H1 (cell line): ENCODE measurements around the gene NDUFB2. TPM values are rescaled to one million over a fixed set of nuclear protein-coding genes. Genes with fewer than 3 reads are reported as not detected.

Experiments used
- CTCF ChIA-PET: fragments of 300-600 bp; sonication (Branson Sonifier 250); formaldehyde crosslinking; loops from one replicate; lab custom pipeline; 2021; ENCODE audit not compliant: partially characterized antibody; lab: Charles Lee
- POLR2A ChIA-PET: fragments of 300-600 bp; sonication (Branson Sonifier 250); formaldehyde crosslinking; loops from one replicate; lab custom pipeline; 2021; ENCODE audit warnings: inconsistent platforms; ENCODE audit not compliant: partially characterized antibody; lab: Charles Lee
- DNase-seq, 2 experiments: peaks; one replicate each; pipeline versions ENCODE4 v3.0.0 to v3.0.0-alpha.2; 2010 to 2022; ENCODE audit warnings: low spot score in 2 of 2, low read depth in 1 of 2, mixed read lengths in 1 of 2
- FAIRE-seq: peaks from 2 replicates; lab custom pipeline; 2011; peaks lifted over from hg19 to GRCh38; lab: Jason Lieb, UNC
- H2AFZ ChIP-seq: 2 replicates; pipeline ENCODE4 v1.8.1; 2012; ENCODE audit warnings: low read length, inconsistent platforms
- H2AK5ac ChIP-seq: 2 replicates; pipeline ENCODE4 v1.6.1; 2013; ENCODE audit warnings: low read depth, low read length
- H2BK120ac ChIP-seq: replicated peaks from 2 replicates; pipeline ENCODE3; 2013; ENCODE audit warnings: low read depth, low read length, inconsistent platforms
- H2BK12ac ChIP-seq: 2 replicates; pipeline ENCODE4 v1.6.1; 2013; ENCODE audit warnings: low read depth, low read length
- H2BK15ac ChIP-seq: 2 replicates; pipeline ENCODE4 v1.6.1; 2013; ENCODE audit warnings: low read length
- H2BK20ac ChIP-seq: 2 replicates; pipeline ENCODE4 v1.6.1; 2013; ENCODE audit warnings: low read length
- H2BK5ac ChIP-seq: 2 replicates; pipeline ENCODE4 v1.6.1; 2013; ENCODE audit warnings: low read depth, low read length
- H3K14ac ChIP-seq: 2 replicates; pipeline ENCODE4 v1.6.1; 2013; ENCODE audit warnings: inconsistent platforms; ENCODE audit not compliant: insufficient read length
- H3K18ac ChIP-seq: 2 replicates; pipeline ENCODE4 v1.6.1; 2013; ENCODE audit warnings: low read length; ENCODE audit errors: extremely low read depth
- H3K23ac ChIP-seq: 2 replicates; pipeline ENCODE4 v1.6.1; 2013; ENCODE audit warnings: inconsistent platforms; ENCODE audit not compliant: insufficient read length
- H3K23me2 ChIP-seq: 2 replicates; pipeline ENCODE4 v1.6.1; 2013; ENCODE audit warnings: low read depth, low read length
- H3K27ac ChIP-seq: 2 replicates; pipeline ENCODE4 v1.6.1; 2011; ENCODE audit warnings: low read depth, low read length, inconsistent platforms
- H3K27me3 ChIP-seq, 4 experiments: replicated peaks in 1 of 4; 1 replicate in 1 of 4; 2 replicates in 3 of 4; pipeline versions ENCODE4 v1.6.1 to v1.8.1; 2011 to 2013; ENCODE audit warnings: low read length in 3 of 4, mild to moderate bottlenecking in 3 of 4, inconsistent platforms in 2 of 4, mixed read lengths in 2 of 4, moderate library complexity in 1 of 4; ENCODE audit not compliant: control insufficient read depth in 3 of 4, insufficient read depth in 3 of 4; ENCODE audit errors: extremely low read depth in 1 of 4
- H3K36me3 ChIP-seq, 4 experiments: 2 replicates each; pipeline versions ENCODE4 v1.6.1 to v1.8.1; 2011 to 2013; ENCODE audit warnings: mild to moderate bottlenecking in 4 of 4, low read length in 3 of 4, moderate library complexity in 2 of 4, control low read depth in 1 of 4, inconsistent platforms in 1 of 4; ENCODE audit not compliant: insufficient read depth in 4 of 4, control insufficient read depth in 2 of 4
- H3K4ac ChIP-seq: replicated peaks from 2 replicates; pipeline ENCODE3; 2013; ENCODE audit warnings: low read length, low read depth, mixed read lengths, inconsistent platforms; ENCODE audit not compliant: insufficient read length
- H3K4me1 ChIP-seq, 4 experiments: replicated peaks in 1 of 4; 1 replicate in 1 of 4; 2 replicates in 3 of 4; pipeline versions ENCODE4 v1.6.1 to v1.8.1; 2011 to 2013; ENCODE audit warnings: low read length in 3 of 4, inconsistent platforms in 2 of 4, mixed read lengths in 1 of 4; ENCODE audit not compliant: insufficient read depth in 4 of 4, control insufficient read depth in 3 of 4
- H3K4me2 ChIP-seq, 2 experiments: 2 replicates each; pipeline versions ENCODE4 v1.6.1 to v1.8.1; 2011 to 2013; ENCODE audit warnings: low read depth in 2 of 2, low read length in 2 of 2, control low read depth in 1 of 2, inconsistent platforms in 1 of 2, mild to moderate bottlenecking in 1 of 2; ENCODE audit not compliant: insufficient read depth in 1 of 2
- H3K4me3 ChIP-seq, 4 experiments: fragments of 200-600, 300-600 bp in 1 of 4; sonication (generic), shearing (Covaris generic), sonication (Bioruptor Twin) in 1 of 4; 2 replicates each; pipeline versions ENCODE4 v1.5.1 to v1.8.1; 2011 to 2016; ENCODE audit warnings: low read length in 4 of 4, low read depth in 3 of 4, control low read depth in 2 of 4, inconsistent platforms in 2 of 4, mild to moderate bottlenecking in 2 of 4, mixed read lengths in 1 of 4, moderate library complexity in 1 of 4; ENCODE audit not compliant: insufficient read depth in 2 of 4; ENCODE audit errors: extremely low read depth in 1 of 4
- H3K56ac ChIP-seq: replicated peaks from 2 replicates; pipeline ENCODE3; 2013; ENCODE audit warnings: low read depth, mild to moderate bottlenecking, mixed read lengths, low read length, inconsistent platforms; ENCODE audit not compliant: insufficient read length
- H3K79me1 ChIP-seq: 2 replicates; pipeline ENCODE4 v1.6.1; 2013; ENCODE audit warnings: low read depth, low read length, control low read depth
- H3K79me2 ChIP-seq, 2 experiments: 2 replicates each; pipeline versions ENCODE4 v1.6.1 to v1.8.1; 2012 to 2013; ENCODE audit warnings: low read length in 2 of 2, mild to moderate bottlenecking in 2 of 2, inconsistent platforms in 1 of 2; ENCODE audit not compliant: insufficient read depth in 2 of 2, control insufficient read depth in 1 of 2
- H3K9ac ChIP-seq, 4 experiments: replicated peaks in 1 of 4; 1 replicate in 1 of 4; 2 replicates in 3 of 4; pipeline versions ENCODE4 v1.6.1 to v1.8.1; 2011 to 2013; ENCODE audit warnings: low read depth in 3 of 4, low read length in 3 of 4, control low read depth in 2 of 4, mild to moderate bottlenecking in 2 of 4, moderate library complexity in 2 of 4, inconsistent platforms in 1 of 4; ENCODE audit errors: extremely low read depth in 1 of 4
- H3K9me3 ChIP-seq, 2 experiments: 2 replicates each; pipeline versions ENCODE4 v1.6.1 to v1.8.1; 2012 to 2013; ENCODE audit warnings: mild to moderate bottlenecking in 2 of 2, moderate library complexity in 2 of 2, control low read depth in 1 of 2, inconsistent platforms in 1 of 2, low read depth in 1 of 2, low read length in 1 of 2, mixed read lengths in 1 of 2; ENCODE audit not compliant: insufficient read depth in 2 of 2
- H4K20me1 ChIP-seq, 2 experiments: replicated peaks in 1 of 2; 2 replicates each; pipeline versions ENCODE3 to v1.8.1; 2011 to 2013; ENCODE audit warnings: inconsistent platforms in 2 of 2, low read length in 2 of 2, mild to moderate bottlenecking in 1 of 2; ENCODE audit not compliant: insufficient read depth in 2 of 2, control insufficient read depth in 1 of 2
- H4K5ac ChIP-seq: 2 replicates; pipeline ENCODE4 v1.6.1; 2013; ENCODE audit warnings: low read length, low read depth, mixed read lengths, inconsistent platforms; ENCODE audit not compliant: insufficient read length
- H4K8ac ChIP-seq: 2 replicates; pipeline ENCODE4 v1.8.0; 2013; ENCODE audit warnings: mild to moderate bottlenecking, moderate library complexity, low read length, inconsistent platforms; ENCODE audit not compliant: insufficient read depth; ENCODE audit errors: extremely low read depth
- H4K91ac ChIP-seq: replicated peaks from 2 replicates; pipeline ENCODE3; 2013; ENCODE audit warnings: low read length, mixed read lengths, inconsistent platforms; ENCODE audit not compliant: insufficient read length
- CEBPB ChIP-seq: IDR thresholded peaks from 2 replicates; pipeline ENCODE4 v1.6.1; 2012; ENCODE audit warnings: low read depth, low read length
- WGBS, 2 experiments: shearing (Covaris generic) in 1 of 2; methylation state at CpG; one replicate each; pipeline versions ENCODE4 v1.1.6 to v1.1.7; 2013 to 2015; ENCODE audit warnings: low lambda C conversion rate in 2 of 2, mixed read lengths in 2 of 2, inconsistent platforms in 1 of 2, low coverage in 1 of 2, missing lambda C conversion rate in 1 of 2; ENCODE audit not compliant: insufficient replicate concordance in 2 of 2, insufficient coverage in 1 of 2, insufficient read length in 1 of 2; ENCODE audit errors: extremely low coverage in 1 of 2, missing lambda C conversion rate in 1 of 2; 5-methylcytosine and 5-hydroxymethylcytosine counted together
- polyA plus RNA-seq, 7 experiments: library from polyadenylated mRNA; depleted of rRNA in 3 of 7; stranded (reverse) in 5 of 7; unstranded in 2 of 7; fragments of >200 nt in 5 of 7; fragments of 200-250 nt in 2 of 7; gene quantifications; 1 replicate in 5 of 7; 2 replicates in 1 of 7; 4 replicates in 1 of 7; pipeline versions ENCODE4 v1.2.1 to v1.2.3, GENCODE V29; 2011 to 2013; ENCODE audit warnings: missing spikeins in 2 of 7, mixed read lengths in 2 of 7
- total RNA-seq: library from RNA; stranded (reverse); fragmentation: NEBNext Ultra II Directional; extraction: Animal tissue kit (Norgen Biotek cat#: 25700); gene quantifications from 2 replicates; pipeline ENCODE4 v1.2.1, GENCODE V29; 2021

Gene NDUFB2
- total and polyA plus RNA-seq, 2 of the 8 experiments (the other 6 are each of a cell fraction or from before 2014, with no cell fraction given), result 168 to 881 TPM

DNA sequence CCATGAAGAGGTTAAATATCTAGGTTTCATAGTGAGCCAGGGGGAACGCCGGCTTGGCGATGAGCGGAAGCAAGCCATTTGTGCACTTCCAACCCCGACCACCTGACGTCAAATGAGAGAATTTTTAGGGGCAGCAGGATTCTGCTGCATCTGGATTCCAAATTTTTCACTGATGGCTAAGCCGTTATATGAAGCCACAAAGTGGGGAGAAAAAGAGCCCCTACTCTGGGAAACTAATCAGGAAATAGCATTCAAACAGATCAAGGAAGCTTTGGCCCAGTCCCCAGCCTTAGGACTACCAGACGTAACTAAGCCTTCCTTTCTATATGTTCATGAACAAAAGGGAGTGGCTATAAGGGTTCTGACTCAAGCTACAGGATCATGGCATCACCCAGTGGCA lies 36.7 kb upstream of the NDUFB2 start:
- Histone ChIP-seq H3K56ac (no peak overlapping the region), H3K36me3 (no peaks in the 10 kb centered on the region), H4K20me1 (peaks cover 0 to 1% of the 10 kb centered on the region in 2 experiments), H3K9ac (no peak overlapping the region), H2BK5ac (no peak overlapping the region), H4K91ac (no peak overlapping the region), H3K27me3 (no peaks in the 10 kb centered on the region), H4K8ac (no peak overlapping the region), H2AFZ (no peak overlapping the region), H4K5ac (no peak overlapping the region), H2BK20ac (no peak overlapping the region), H2BK15ac (no peak overlapping the region), H3K9me3 (no peaks in the 10 kb centered on the region), H3K4me3 (no peak overlapping the region), H3K4me1 (peaks cover 0 to 3% (median 1%) of the 10 kb centered on the region in 4 experiments; a peak in 2 of 7 replicates), H2BK12ac (no peak overlapping the region), H3K23ac (no peak overlapping the region), H2AK5ac (no peak overlapping the region), H3K4me2 (no peak overlapping the region), H3K23me2 (peaks cover 2% of the 10 kb centered on the region; the same call in 1 of the 2 replicates), H3K27ac (no peak overlapping the region), H3K4ac (no peak overlapping the region), H2BK120ac (no peak overlapping the region), H3K79me1 (no peaks in the 10 kb centered on the region), H3K79me2 (no peaks in the 10 kb centered on the region), H3K18ac (no peak overlapping the region), H3K14ac (no peak overlapping the region)
- no peak for FAIRE-seq
- POLR2A ChIA-PET, result no interaction called here
- CTCF ChIA-PET, result interaction anchor here (0.7 to 5.1 kb wide), 16 partner anchors 9 to 354 kb away, joined by 3 to 35 read pairs (median 4); partner anchors contain the start of gene ADCK2
- no peak for DNase-seq
- 92% methylated on average over 8 of the region's 8 CpGs; no CpG with 5 or more reads in 1 of the 2 experiments for WGBS, 2 experiments
- no peak for TF ChIP-seq CEBPB
